GM18519 (cell line): ENCODE measurements around the gene SPTY2D1.
"Not testable (repeated sequence)": the region's sequence is repeated elsewhere in the genome, so short reads cannot be mapped to it uniquely, and the experiment has no call there.

Source experiments
- ATAC-seq: cut with Tn5 transposase; IDR thresholded peaks from one replicate; pipeline ENCODE4 v1.9.1; 2021; ENCODE audit warnings: mild to moderate bottlenecking, moderate library complexity; ENCODE audit not compliant: unreplicated experiment, low FRiP score

Gene SPTY2D1

GRCh38 chr11:18623707-18624106 lies 10.4 kb downstream of the SPTY2D1 start:
- no peak for ATAC-seq

GRCh38 chr11:18618342-18619025 lies 15.7 kb downstream of the SPTY2D1 start:
- no peak for ATAC-seq

GRCh38 chr11:18617688-18618341 lies 16.3 kb downstream of the SPTY2D1 start:
- ATAC-seq: no peak

- ATAC-seq: peak; percentile 99
These were observed 18.3 kb downstream of the SPTY2D1 start for GRCh38 chr11:18615628-18616392.

- no peak for ATAC-seq
These were observed 19.5 kb downstream of the SPTY2D1 start for GRCh38 chr11:18614667-18615066.

GRCh38 chr11:18612394-18612793 lies 21.7 kb downstream of the SPTY2D1 start:
- ATAC-seq: no peak

DNA sequence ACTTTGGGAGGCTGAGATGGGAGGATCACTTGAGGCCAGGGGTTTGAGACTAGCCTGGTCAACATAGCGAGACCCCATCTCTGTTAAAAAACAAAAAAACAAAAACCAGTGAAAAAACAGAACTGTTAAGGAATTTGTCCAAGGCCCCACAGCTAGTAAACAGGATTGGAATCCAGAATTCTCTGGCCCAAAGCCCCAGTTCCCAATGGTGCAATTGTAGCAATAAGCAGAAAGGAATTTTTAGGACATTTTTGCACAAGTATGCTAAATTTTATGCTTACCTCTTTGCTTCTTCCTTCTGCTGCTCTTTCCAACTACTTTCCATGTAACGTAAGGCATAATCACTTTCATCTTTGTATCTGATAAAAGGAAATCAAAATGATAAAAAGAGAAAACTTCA lies 22.9 kb downstream of the SPTY2D1 start:
- no peak for ATAC-seq

- ATAC-seq: no peak
These were observed 25.8 kb downstream of the SPTY2D1 start for GRCh38 chr11:18608376-18608775.

DNA sequence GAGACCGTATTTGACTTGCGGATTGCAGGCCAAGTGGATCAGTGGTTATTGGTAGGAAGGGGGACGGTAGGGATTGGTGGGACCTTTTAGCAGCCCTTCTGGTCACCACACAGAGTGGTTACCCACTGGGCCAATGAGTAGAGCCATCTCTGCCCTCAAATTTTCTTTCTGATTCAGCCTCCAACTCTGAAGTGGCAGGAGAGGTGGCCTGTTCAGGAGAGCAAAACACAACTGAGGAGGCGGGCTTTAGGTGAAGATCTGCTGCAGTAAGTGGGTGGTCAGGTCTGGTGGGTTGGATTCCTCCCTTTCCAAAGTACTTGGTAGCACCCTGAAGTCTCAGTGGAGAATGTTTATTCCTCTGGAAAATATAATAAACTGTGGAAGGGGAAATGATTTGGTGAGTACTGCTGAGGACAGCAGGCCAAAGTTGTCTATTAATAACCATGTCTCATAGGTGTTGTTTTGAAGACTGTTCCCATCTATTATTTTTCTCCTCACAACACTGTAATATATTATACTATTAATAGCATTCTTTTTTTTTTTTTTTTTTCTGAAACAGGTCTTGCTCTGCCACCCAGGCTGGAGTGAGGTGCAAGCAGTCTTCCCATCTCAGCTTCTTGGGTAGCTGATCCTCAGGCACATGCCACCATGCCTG lies 33.1 kb downstream of the SPTY2D1 start:
- no peak for ATAC-seq

GRCh38 chr11:18599739-18600230 lies 34.4 kb downstream of the SPTY2D1 start, which contains the start of gene MISFA:
Gene MISFA, plus strand, starts transcription at chr11:18599789. Its CDS starts 140 bp downstream, at chr11:18599929.
- ATAC-seq: no peak

- ATAC-seq: no peak
These were observed 39.0 kb downstream of the SPTY2D1 start for GRCh38 chr11:18594999-18595749.

DNA sequence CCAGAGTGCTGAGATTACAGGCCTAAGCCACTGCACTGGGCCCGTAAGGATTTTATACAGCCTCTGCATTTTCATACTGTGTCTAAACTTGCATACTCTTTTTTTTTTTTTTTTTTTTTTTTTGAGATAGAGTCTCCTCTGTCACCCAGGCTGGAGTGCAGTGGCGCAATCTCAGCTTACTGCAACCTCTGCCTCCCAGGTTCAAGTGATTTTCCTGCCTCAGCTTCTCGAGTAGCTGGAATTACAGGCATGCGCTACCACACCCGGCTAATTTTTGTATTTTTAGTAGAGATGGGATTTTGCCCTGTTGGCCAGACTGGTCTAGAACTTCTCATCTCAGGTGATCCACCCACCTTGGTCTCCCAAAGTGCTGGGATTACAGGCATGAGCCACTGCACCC lies 40.1 kb downstream of the SPTY2D1 start:
- not testable (repeated sequence) for ATAC-seq

GRCh38 chr11:18590571-18590970 lies 43.6 kb downstream of the SPTY2D1 start:
- ATAC-seq: no peak

DNA sequence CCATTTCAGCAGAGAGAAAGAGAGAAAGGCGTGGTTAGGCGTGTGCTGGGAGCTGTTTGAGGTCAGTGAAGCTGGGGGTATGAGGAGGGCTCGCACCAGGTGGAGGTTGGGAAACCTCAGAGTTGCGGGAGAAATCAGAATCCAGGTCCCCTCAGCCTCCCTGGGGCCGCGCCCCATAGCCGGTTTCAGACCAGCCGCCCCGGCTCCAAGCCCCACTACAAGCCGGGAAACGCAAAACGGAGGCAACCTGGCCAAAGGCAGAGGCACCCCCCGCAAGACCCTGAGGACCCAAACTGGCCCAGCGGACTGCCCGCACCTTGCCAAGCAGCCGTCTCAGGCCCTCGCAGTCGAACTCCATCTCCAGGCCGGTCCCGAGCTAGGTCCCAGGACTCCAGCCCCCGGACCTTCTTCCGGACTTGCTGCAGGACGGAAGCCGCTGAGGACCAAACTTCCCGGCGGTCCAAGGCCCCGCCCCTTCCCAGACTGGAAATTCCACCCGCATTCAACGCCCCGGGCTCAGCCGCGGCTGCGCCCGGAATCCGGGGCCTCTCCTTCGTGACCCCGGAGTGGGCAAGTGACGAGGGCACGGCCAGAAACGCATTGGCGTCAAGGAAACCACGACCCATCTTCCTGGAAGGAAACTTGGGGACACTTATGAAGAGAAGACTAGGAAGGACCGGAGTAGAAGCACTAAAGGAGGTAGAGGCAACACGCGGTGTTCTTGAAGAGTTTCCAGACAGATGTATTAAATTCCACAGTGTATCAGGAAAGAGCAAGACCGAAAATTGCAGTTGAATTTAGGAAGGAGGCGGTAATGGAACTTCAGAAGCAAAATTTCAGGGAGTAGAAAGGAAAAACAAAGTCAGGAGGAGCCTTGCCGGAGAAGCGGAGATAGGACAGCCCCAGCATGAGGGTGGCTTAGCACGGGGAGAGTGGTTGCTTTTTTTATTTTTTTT lies 45.6 kb downstream of the SPTY2D1 start, which contains the start of gene UEVLD:
Gene UEVLD, minus strand, starts transcription at position 438 of the 956 bp plus-strand sequence. Its CDS starts 80 bp downstream, at position 358.
- no peak for ATAC-seq

- no peak for ATAC-seq
These were observed 52.3 kb downstream of the SPTY2D1 start for GRCh38 chr11:18581825-18582224.

GRCh38 chr11:18580113-18580766 lies 53.9 kb downstream of the SPTY2D1 start:
- no peak for ATAC-seq

DNA sequence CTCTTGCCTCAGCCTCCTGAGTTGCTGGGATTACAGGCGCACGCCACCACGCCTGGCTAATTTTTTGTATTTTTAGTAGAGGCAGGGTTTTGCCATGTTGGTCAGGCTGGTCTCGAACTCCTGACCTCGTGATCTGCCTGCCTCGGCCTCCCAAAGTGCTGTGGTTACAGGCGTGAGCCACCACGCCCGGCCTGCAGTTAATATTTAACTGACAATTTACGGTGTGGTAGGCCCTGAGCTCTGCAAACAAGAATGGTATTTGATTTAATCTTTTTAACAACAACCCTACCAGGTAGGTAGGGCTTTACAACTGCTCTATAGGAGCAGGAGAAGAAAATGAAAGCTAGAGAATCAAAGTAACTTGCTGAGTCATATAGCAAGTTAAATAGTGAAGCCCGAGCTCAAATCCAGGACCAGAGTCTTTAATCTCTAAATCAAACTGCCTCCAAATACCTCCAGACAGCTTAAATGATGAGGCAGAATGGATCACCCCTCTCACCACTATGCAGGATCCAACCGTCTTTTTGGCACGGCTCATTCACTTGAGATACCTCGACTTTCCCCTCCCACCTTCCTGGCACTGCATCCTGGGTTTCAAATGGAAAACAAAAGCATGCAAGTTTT lies 55.1 kb downstream of the SPTY2D1 start:
- peak; percentile 58 for ATAC-seq

GRCh38 chr11:18575361-18575760 lies 58.8 kb downstream of the SPTY2D1 start:
- ATAC-seq: no peak
